Measurements from ENCODE around the gene FABP3. TPM values are rescaled to one million over a fixed set of nuclear protein-coding genes. Genes with fewer than 3 reads are reported as not detected.

The FABP3 gene
- total RNA-seq, 4 donors from 2014 or later: 28.2 to 77.6 (median 33.2) TPM; not detected in 1

DNA sequence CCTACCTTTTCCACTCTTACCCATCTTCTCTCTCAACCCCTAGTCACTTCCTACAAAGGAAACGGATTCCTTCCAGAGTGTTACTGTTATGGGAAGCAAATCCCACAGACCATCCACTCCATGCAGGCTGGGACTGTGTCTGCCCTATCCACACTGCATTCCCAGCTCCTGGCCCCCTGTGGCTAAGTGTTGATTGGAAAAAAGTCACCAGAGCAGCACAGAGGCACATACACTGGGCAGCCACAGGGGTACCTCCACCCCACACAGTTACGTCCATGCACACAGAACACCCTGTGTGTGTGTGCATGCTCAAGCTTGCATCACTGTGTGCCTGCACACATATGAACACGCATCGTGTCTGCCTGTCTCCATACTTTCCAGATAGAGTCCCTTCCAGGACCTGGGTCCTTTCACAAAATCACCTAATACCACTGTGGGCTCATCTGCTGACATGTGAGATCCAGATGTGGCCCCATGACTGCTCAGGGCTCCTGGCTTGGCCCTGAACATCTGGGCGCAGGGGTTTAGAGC lies 36.0 kb upstream of the FABP3 start:
- Histone ChIP-seq H3K9me3 (no peaks in the 10 kb centered on the region), H3K4me3 (no peak overlapping the region), H3K27me3 (peaks cover 4 to 10% of the 10 kb centered on the region in 2 donors), H3K4me1 (peaks cover 0 to 6% of the 10 kb centered on the region in 2 donors), H3K36me3 (no peaks in the 10 kb centered on the region), H3K27ac (no peak overlapping the region)
- TF ChIP-seq, protein P1, sequence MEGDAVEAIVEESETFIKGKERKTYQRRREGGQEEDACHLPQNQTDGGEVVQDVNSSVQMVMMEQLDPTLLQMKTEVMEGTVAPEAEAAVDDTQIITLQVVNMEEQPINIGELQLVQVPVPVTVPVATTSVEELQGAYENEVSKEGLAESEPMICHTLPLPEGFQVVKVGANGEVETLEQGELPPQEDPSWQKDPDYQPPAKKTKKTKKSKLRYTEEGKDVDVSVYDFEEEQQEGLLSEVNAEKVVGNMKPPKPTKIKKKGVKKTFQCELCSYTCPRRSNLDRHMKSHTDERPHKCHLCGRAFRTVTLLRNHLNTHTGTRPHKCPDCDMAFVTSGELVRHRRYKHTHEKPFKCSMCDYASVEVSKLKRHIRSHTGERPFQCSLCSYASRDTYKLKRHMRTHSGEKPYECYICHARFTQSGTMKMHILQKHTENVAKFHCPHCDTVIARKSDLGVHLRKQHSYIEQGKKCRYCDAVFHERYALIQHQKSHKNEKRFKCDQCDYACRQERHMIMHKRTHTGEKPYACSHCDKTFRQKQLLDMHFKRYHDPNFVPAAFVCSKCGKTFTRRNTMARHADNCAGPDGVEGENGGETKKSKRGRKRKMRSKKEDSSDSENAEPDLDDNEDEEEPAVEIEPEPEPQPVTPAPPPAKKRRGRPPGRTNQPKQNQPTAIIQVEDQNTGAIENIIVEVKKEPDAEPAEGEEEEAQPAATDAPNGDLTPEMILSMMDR (IDR thresholded peaks at IDR 0.05): no peak
- no peak for TF ChIP-seq POLR2A (IDR thresholded peaks at IDR 0.05)
- no peak for DNase-seq
- intact Hi-C loops (cut with DNase I; ENCODE audit: low total_unique reads): no loop called here

DNA sequence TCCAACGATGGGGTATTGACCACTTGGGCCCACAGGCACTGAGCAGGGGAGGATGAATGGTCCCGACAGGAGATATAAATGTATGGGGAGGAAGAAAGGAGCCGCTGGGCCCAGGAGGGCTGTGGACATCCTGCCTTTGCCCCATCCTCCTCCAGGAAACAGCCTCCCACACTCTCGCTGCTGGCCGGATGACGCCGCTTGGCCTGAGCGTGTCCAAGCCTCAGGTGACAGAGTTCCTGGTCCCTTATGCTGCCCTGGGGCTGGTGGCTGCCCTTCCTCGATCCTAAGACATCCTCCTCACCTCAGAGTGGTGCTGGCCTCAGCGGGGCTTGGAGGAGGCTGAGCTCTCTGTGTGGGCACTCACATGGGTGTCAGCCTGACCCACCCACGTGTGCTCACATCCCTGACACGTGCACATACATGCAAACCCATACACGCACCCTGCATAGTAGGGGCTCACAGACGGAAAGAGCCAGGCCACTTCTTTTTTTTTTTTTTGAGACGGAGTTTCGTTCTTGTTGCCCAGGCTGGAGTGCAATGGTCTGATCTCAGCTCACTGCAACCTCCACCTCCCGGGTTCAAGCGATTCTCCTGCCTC lies 34.3 kb upstream of the FABP3 start:
- Histone ChIP-seq H3K27ac (no peak overlapping the region), H3K4me3 (no peak overlapping the region), H3K36me3 (no peaks in the 10 kb centered on the region), H3K27me3 (peaks cover 0 to 8% of the 10 kb centered on the region in 2 donors), H3K9me3 (no peaks in the 10 kb centered on the region), H3K4me1 (no peaks in the 10 kb centered on the region)
- intact Hi-C loops (cut with DNase I; ENCODE audit: low total_unique reads): no loop called here
- no peak for DNase-seq
- TF ChIP-seq POLR2A (IDR thresholded peaks at IDR 0.05): no peak
- TF ChIP-seq, protein P1 (IDR thresholded peaks at IDR 0.05): no peak

DNA sequence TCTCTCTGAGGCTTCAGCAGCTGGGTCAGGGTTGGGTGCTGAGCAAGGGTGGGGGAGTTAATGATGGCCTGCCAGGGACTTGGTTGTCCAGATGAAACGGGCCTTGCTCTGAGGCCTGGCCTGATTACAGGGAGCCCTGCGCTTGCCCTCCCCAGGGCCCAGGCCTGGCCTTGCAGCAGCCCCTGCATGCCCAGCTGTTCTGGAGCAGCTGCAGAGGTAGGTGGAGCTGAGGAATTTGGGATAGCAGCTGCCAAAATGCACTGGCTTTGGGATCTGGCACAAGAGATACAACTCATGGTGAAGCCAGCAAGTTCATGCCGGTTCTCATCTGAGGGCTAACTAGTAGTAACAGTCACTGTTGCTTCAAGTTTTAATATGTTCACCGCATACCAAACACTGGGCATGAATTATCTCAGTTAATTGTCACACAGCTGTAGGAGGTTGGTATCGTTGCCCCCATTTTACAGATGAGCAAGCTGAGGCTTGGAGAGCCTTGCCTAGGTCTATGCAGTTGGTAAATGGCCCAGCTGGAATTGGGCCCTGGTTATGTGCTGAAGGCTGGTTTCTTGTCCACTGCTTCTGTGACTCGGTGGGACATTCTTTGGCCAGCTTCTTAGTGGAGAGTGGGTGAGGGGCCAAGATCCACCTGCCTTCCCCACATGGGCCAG lies 32.8 kb upstream of the FABP3 start:
- Histone ChIP-seq H3K36me3 (no peaks in the 10 kb centered on the region), H3K27ac (no peak overlapping the region), H3K9me3 (no peaks in the 10 kb centered on the region), H3K4me3 (no peak overlapping the region), H3K27me3 (no peaks in the 10 kb centered on the region), H3K4me1 (no peaks in the 10 kb centered on the region)
- intact Hi-C loops (cut with DNase I; ENCODE audit: low total_unique reads): no loop called here
- no peak for DNase-seq
- TF ChIP-seq, protein P1 (IDR thresholded peaks at IDR 0.05): no peak
- TF ChIP-seq POLR2A (IDR thresholded peaks at IDR 0.05): no peak

DNA sequence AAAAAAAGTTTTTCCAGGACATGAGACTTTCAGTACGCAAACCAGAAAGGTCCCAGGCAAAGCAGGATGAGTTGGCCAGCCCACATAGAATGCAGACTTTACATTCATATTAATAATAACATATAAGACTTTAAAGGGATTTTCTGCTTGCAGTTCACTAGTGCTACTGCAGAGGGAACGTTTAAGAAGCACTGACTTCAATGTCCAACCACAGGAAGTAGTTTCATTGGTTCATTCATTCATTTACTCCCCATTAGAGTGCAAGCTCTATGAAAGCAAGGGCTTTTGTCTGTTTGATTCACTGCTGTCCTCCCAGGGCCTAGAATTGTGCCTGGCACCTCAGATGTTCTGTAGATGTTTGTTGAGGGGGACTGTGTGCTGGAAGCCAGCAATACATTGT lies 28.4 kb upstream of the FABP3 start:
- H3K27ac ChIP-seq: no peak overlapping the region
- H3K4me1 ChIP-seq: no peaks in the 10 kb centered on the region
- DNase-seq: no peak
- no peak for TF ChIP-seq POLR2A (IDR thresholded peaks at IDR 0.05)
- TF ChIP-seq, protein P1 (IDR thresholded peaks at IDR 0.05): no peak
- intact Hi-C loops (cut with DNase I; ENCODE audit: low total_unique reads): no loop called here
- no peak overlapping the region for H3K4me3 ChIP-seq
- H3K36me3 ChIP-seq: no peaks in the 10 kb centered on the region
- no peaks in the 10 kb centered on the region for H3K9me3 ChIP-seq
- no peaks in the 10 kb centered on the region for H3K27me3 ChIP-seq

DNA sequence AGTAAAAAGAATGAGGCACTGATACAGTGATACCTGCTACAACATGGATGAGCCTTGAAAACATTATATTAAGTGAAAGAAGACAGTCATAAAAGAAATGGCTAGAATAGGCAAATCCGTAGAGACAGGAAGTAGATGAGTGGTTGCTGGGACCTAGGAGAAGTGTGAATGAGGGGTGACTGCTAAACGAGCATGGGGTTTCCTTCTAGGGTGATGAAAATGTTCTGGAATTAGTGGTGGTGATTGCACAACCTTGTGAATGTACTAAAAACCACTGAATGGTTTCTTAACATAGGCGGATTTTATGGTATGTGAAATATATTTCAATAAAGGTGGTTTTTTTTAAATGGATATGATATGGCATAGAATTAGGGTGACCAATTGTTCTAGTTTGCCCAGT lies 27.5 kb upstream of the FABP3 start:
- DNase-seq: no peak
- H3K36me3 ChIP-seq: no peaks in the 10 kb centered on the region
- no peaks in the 10 kb centered on the region for H3K27me3 ChIP-seq
- H3K4me1 ChIP-seq: no peaks in the 10 kb centered on the region
- TF ChIP-seq, protein P1 (IDR thresholded peaks at IDR 0.05): no peak
- no peak for TF ChIP-seq POLR2A (IDR thresholded peaks at IDR 0.05)
- intact Hi-C loops (cut with DNase I; ENCODE audit: low total_unique reads): no loop called here
- no peaks in the 10 kb centered on the region for H3K9me3 ChIP-seq
- H3K27ac ChIP-seq: no peak overlapping the region
- H3K4me3 ChIP-seq: no peak overlapping the region

Data from uterus (tissue), 4 donors.